ENCODE results near the gene HCK.

DNA sequence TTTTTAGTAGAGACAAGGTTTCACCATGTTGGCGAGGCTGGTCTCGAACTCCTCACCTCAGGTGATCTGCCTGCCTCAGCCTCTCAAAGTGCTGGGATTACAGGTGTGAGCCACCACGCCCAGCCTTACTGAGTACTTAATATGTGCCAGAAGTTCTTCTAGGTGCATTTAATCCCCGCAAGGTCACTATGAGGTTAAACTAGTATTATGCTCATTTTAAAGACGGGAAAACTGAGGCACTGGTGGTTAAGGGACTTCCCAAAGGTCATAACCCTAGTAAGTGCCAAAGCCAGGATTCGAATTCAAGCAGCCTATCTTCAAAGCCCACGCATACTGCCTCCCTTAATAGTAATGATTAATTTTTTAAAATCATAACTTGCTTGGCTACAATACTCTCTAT lies 42.5 kb upstream of the HCK start:
- no peak for TF ChIP-seq EZH2 (IDR thresholded peaks at IDR 0.05; ENCODE audit: insufficient read depth, poor library complexity, severe bottlenecking)
- TF ChIP-seq EZH2phosphoT487 (IDR thresholded peaks at IDR 0.05; ENCODE audit: insufficient read depth, low read depth): no peak

Measured in GM23248 (cell line).